HG03558 (cell line): ENCODE measurements around the gene OR6P1.

Experiments
- ATAC-seq: cut with Tn5 transposase; IDR thresholded peaks from one replicate; pipeline ENCODE4 v1.9.1; 2021; ENCODE audit warnings: moderate number of reproducible peaks; ENCODE audit not compliant: unreplicated experiment; ENCODE audit errors: extremely low read depth

Gene OR6P1

GRCh38 chr1:158570480-158570879, at the start of gene OR6P1:
Gene OR6P1, minus strand, starts transcription at chr1:158570580. Its CDS starts 6,976 bp downstream, at chr1:158563604.
- no peak for ATAC-seq

GRCh38 chr1:158613764-158614163, 43.4 kb upstream of the OR6P1 start:
- ATAC-seq, result no peak

- no peak for ATAC-seq
Measured at GRCh38 chr1:158611916-158612315, 41.5 kb upstream of the OR6P1 start.

GRCh38 chr1:158607296-158607695, 36.9 kb upstream of the OR6P1 start:
- ATAC-seq, result no peak

- ATAC-seq, result no peak
Measured at GRCh38 chr1:158604968-158605367, 34.6 kb upstream of the OR6P1 start, which contains the start of gene OR10Z1. Gene OR10Z1, plus strand, starts transcription at chr1:158605268. Its CDS starts 1,171 bp downstream, at chr1:158606439.

GRCh38 chr1:158600735-158601134, 30.4 kb upstream of the OR6P1 start:
- ATAC-seq, result no peak

- ATAC-seq, result no peak
Measured at GRCh38 chr1:158586942-158587341, 16.6 kb upstream of the OR6P1 start.

GRCh38 chr1:158583962-158584361, 13.6 kb upstream of the OR6P1 start:
- ATAC-seq, result no peak

- no peak for ATAC-seq
Measured at GRCh38 chr1:158579733-158580132, 9.4 kb upstream of the OR6P1 start, which contains the start of gene OR10X1. Gene OR10X1, minus strand, starts transcription at chr1:158579899. Its CDS starts 0 bp downstream, at chr1:158579899.

- ATAC-seq, result no peak
Measured at GRCh38 chr1:158577561-158577960, 7.2 kb upstream of the OR6P1 start.

GRCh38 chr1:158572226-158572625, 1.8 kb upstream of the OR6P1 start:
- ATAC-seq, result no peak

GRCh38 chr1:158564608-158565007, 5.8 kb downstream of the OR6P1 start:
- no peak for ATAC-seq

- ATAC-seq, result no peak
Measured at GRCh38 chr1:158563853-158564252, 6.5 kb downstream of the OR6P1 start.

- no peak for ATAC-seq
Measured at GRCh38 chr1:158559696-158560095, 10.7 kb downstream of the OR6P1 start.

GRCh38 chr1:158554352-158554751, 16.0 kb downstream of the OR6P1 start, which contains the start of gene OR6Y1:
Gene OR6Y1, minus strand, starts transcription at chr1:158554405. Its CDS starts 6,300 bp downstream, at chr1:158548105.
- no peak for ATAC-seq

GRCh38 chr1:158552296-158552695, 18.1 kb downstream of the OR6P1 start:
- no peak for ATAC-seq

GRCh38 chr1:158547533-158547932, 22.8 kb downstream of the OR6P1 start:
- ATAC-seq, result no peak

- ATAC-seq, result no peak
Measured at GRCh38 chr1:158537609-158538008, 32.8 kb downstream of the OR6P1 start.

GRCh38 chr1:158534496-158534895, 35.9 kb downstream of the OR6P1 start:
- ATAC-seq, result no peak

- ATAC-seq, result no peak
Measured at GRCh38 chr1:158527190-158527815, 43.1 kb downstream of the OR6P1 start.

- no peak for ATAC-seq
Measured at GRCh38 chr1:158521666-158522058, 48.7 kb downstream of the OR6P1 start.

GRCh38 chr1:158520955-158521665, 49.3 kb downstream of the OR6P1 start:
- ATAC-seq, result no peak
